ENCODE data around the gene GUCA2B. TPM values are rescaled to one million over a fixed set of nuclear protein-coding genes. Genes with fewer than 3 reads are reported as not detected.

The GUCA2B gene
- total RNA-seq, 1 donor from 2014 or later, result not detected

GRCh38 chr1:42201986-42202385 lies 48.8 kb downstream of the GUCA2B start:
- TF ChIP-seq, protein P1, sequence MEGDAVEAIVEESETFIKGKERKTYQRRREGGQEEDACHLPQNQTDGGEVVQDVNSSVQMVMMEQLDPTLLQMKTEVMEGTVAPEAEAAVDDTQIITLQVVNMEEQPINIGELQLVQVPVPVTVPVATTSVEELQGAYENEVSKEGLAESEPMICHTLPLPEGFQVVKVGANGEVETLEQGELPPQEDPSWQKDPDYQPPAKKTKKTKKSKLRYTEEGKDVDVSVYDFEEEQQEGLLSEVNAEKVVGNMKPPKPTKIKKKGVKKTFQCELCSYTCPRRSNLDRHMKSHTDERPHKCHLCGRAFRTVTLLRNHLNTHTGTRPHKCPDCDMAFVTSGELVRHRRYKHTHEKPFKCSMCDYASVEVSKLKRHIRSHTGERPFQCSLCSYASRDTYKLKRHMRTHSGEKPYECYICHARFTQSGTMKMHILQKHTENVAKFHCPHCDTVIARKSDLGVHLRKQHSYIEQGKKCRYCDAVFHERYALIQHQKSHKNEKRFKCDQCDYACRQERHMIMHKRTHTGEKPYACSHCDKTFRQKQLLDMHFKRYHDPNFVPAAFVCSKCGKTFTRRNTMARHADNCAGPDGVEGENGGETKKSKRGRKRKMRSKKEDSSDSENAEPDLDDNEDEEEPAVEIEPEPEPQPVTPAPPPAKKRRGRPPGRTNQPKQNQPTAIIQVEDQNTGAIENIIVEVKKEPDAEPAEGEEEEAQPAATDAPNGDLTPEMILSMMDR (IDR thresholded peaks at IDR 0.05; ENCODE audit: insufficient read depth, low read length, poor library complexity, severe bottlenecking), result no peak
- Histone ChIP-seq H3K36me3 (ENCODE audit: control insufficient read depth, insufficient read depth, low read length) (no peaks in the 10 kb centered on the region), H3K27me3 (ENCODE audit: control insufficient read depth, insufficient read depth, low read length) (no peaks in the 10 kb centered on the region), H3K4me3 (ENCODE audit: low read depth, low read length) (no peak overlapping the region)
- no peak for DNase-seq (ENCODE audit: low read depth)

Other genes with a start within 250 kb of the GUCA2B start
- 5.8 and 7.3 TPM in 2 replicates for gene HIVEP3, start 234.5 kb upstream of the GUCA2B start, total RNA-seq
- not detected in 2 replicates for gene GUCA2A, start 11.3 kb downstream of the GUCA2B start, total RNA-seq
- gene FOXJ3, start 181.8 kb downstream of the GUCA2B start, total RNA-seq, result 23.2 and 28.6 TPM in 2 replicates
- gene RIMKLA, start 227.4 kb downstream of the GUCA2B start, total RNA-seq, result 0.14 and 0.29 TPM in 2 replicates

Data from kidney epithelial cell (primary cell).